K562 (cell line): Measurements from ENCODE around the gene SS18L1. TPM values are rescaled to one million over a fixed set of nuclear protein-coding genes. Genes with fewer than 3 reads are reported as not detected.

Experiments used
- ATAC-seq: fragments of 200-7000 bp; cut with Tn5 transposase; 3 replicates; pipeline ENCODE4 v1.9.1; 2020; ENCODE audit warnings: moderate library complexity
- BruUV-seq: library from RNA; stranded (reverse); fragments of 400-500 nt; replicated peaks from 2 replicates; lab custom pipeline; 2021; lab: Mats Ljungman, UMichigan
- CTCF ChIA-PET: fragments of 300-600 bp; formaldehyde crosslinking; extraction: SDS; loops from one replicate; lab custom pipeline; 2021; ENCODE audit warnings: low intra/inter-chr PET ratio; lab: Yijun Ruan, JAX
- POLR2A ChIA-PET: fragments of 300-600, 350-650 bp; sonication (Branson Sonifier 250); formaldehyde crosslinking; extraction: SDS; loops from one replicate; lab custom pipeline; 2021; ENCODE audit warnings: antibody characterized with exemption, inconsistent platforms; lab: Yijun Ruan, JAX
- DNase-seq, 4 experiments: peaks; one replicate each; pipeline versions ENCODE4 v3.0.0 to v3.0.0-alpha.2; 2011 to 2018; ENCODE audit warnings: low spot score in 3 of 4, mixed read lengths in 3 of 4; ENCODE audit errors: extremely low read depth in 1 of 4
- FAIRE-seq: peaks from 2 replicates; lab custom pipeline; 2011; peaks lifted over from hg19 to GRCh38; lab: Jason Lieb, UNC
- H2AFZ ChIP-seq: 2 replicates; pipeline ENCODE4 v1.6.0; 2011; ENCODE audit warnings: low read depth, low read length, control low read depth, inconsistent platforms
- H3K27ac ChIP-seq: fragments of 200-600 bp; 3 replicates; pipeline ENCODE4 v1.8.0; 2011; ENCODE audit warnings: low read depth, mild to moderate bottlenecking, control low read depth, inconsistent platforms, low read length, moderate library complexity, mixed read lengths; ENCODE audit errors: extremely low read depth
- H3K27me3 ChIP-seq, 2 experiments: fragments of 300-600 bp in 1 of 2; 2 replicates in 1 of 2; 3 replicates in 1 of 2; pipeline versions ENCODE4 v1.6.0 to v1.8.0; 2011; ENCODE audit warnings: inconsistent platforms in 2 of 2, low read length in 2 of 2, mild to moderate bottlenecking in 1 of 2, mixed read lengths in 1 of 2, moderate library complexity in 1 of 2; ENCODE audit not compliant: control insufficient read depth in 2 of 2, insufficient read depth in 2 of 2
- H3K36me3 ChIP-seq: fragments of 300-600 bp; 3 replicates; pipeline ENCODE4 v1.8.0; 2011; ENCODE audit warnings: mild to moderate bottlenecking, low read length, inconsistent platforms; ENCODE audit not compliant: control insufficient read depth, insufficient read depth
- H3K4me1 ChIP-seq, 2 experiments: fragments of 200-600 bp in 1 of 2; replicated peaks in 1 of 2; 2 replicates in 1 of 2; 3 replicates in 1 of 2; pipeline versions ENCODE4 v1.5.1 to v1.8.0; 2011; ENCODE audit warnings: inconsistent platforms in 2 of 2, low read length in 2 of 2, mild to moderate bottlenecking in 1 of 2, mixed read lengths in 1 of 2, moderate library complexity in 1 of 2; ENCODE audit not compliant: control insufficient read depth in 2 of 2, insufficient read depth in 2 of 2
- H3K4me2 ChIP-seq: 2 replicates; pipeline ENCODE4 v1.6.1; 2011; ENCODE audit warnings: low read length, control low read depth, inconsistent platforms, mixed read lengths; ENCODE audit not compliant: insufficient read depth
- H3K4me3 ChIP-seq: fragments of 200-600 bp; sonication (generic), shearing (Covaris generic); 2 replicates; pipeline ENCODE4 v1.5.1; 2016; ENCODE audit warnings: control low read depth, inconsistent platforms
- H3K79me2 ChIP-seq: fragments of 200-600 bp; 3 replicates; pipeline ENCODE4 v1.8.0; 2011; ENCODE audit warnings: low read length, inconsistent platforms; ENCODE audit not compliant: control insufficient read depth, insufficient read depth
- H3K9ac ChIP-seq, 2 experiments: 2 replicates each; pipeline versions ENCODE4 v1.6.0 to v1.6.1; 2011; ENCODE audit warnings: low read depth in 2 of 2, low read length in 2 of 2, control low read depth in 1 of 2, inconsistent platforms in 1 of 2, mild to moderate bottlenecking in 1 of 2, mixed read lengths in 1 of 2; ENCODE audit not compliant: insufficient read depth in 1 of 2
- H3K9me1 ChIP-seq: one replicate; pipeline ENCODE4 v1.6.0; 2011; ENCODE audit warnings: inconsistent platforms, mild to moderate bottlenecking, low read length, moderate library complexity; ENCODE audit not compliant: control insufficient read depth, insufficient read depth
- H3K9me3 ChIP-seq: replicated peaks from 2 replicates; pipeline ENCODE4 v1.5.1; 2011; ENCODE audit warnings: low read depth, low read length, inconsistent platforms; ENCODE audit not compliant: control insufficient read depth, insufficient read depth
- H4K20me1 ChIP-seq: replicated peaks from 2 replicates; pipeline ENCODE4 v1.6.1; 2011; ENCODE audit warnings: low read length, inconsistent platforms, mixed read lengths; ENCODE audit not compliant: control insufficient read depth, insufficient read depth
- GATA2 ChIP-seq: sonication (generic); formaldehyde crosslinking; IDR thresholded peaks from 2 replicates; pipeline ENCODE4 v1.4.0; 2020; ENCODE audit warnings: mild to moderate bottlenecking, missing genetic modification reagents
- HOXB6 ChIP-seq: fragments of 250-450 bp; sonication (Bioruptor Pico); IDR thresholded peaks from 2 replicates; pipeline ENCODE4 v1.5.1; 2022; ENCODE audit warnings: mild to moderate bottlenecking, borderline replicate concordance
- MEF2A ChIP-seq: IDR thresholded peaks from 2 replicates; pipeline ENCODE4 v1.6.1; 2011; ENCODE audit warnings: low read depth, mild to moderate bottlenecking, low read length, moderate library complexity; ENCODE audit not compliant: control insufficient read depth
- WHSC1 ChIP-seq: IDR thresholded peaks from one replicate; pipeline ENCODE4 v1.6.1; 2012; ENCODE audit warnings: low read length, control low read depth, inconsistent platforms
- ZNF583 ChIP-seq: fragments of 250-450 bp; sonication (Bioruptor Pico); IDR thresholded peaks from 2 replicates; pipeline ENCODE4 v1.4.0; 2020
- WGBS: fragments of 100-300 bp; shearing (Covaris generic); methylation state at CpG from one replicate; pipeline ENCODE4 v1.1.6; 2016; ENCODE audit warnings: low coverage, mixed read lengths; ENCODE audit not compliant: insufficient coverage; ENCODE audit errors: missing lambda C conversion rate; 5-methylcytosine and 5-hydroxymethylcytosine counted together
- in situ Hi-C: fragments of 300-500 bp; cut with MboI; formaldehyde crosslinking; loops from 4 replicates; pipeline ENCODE4 v1.15.0; 2018; ENCODE audit warnings: inconsistent platforms, mixed read lengths
- intact Hi-C: fragments of 100-400 bp; cut with micrococcal nuclease; formaldehyde crosslinking; loops from 2 replicates; pipeline ENCODE4 v1.14.2; 2022
- polyA plus RNA-seq, 8 experiments: library from polyadenylated mRNA; depleted of rRNA in 4 of 8; stranded (reverse) in 5 of 8; unstranded in 3 of 8; fragments of >200 nt; fragmentation: Nextera tagmentation in 2 of 8; fragmentation: Illumina TruSeq in 1 of 8; extraction: Ambion mirVana in 2 of 8; extraction: Trizol in 1 of 8; gene quantifications; 2 replicates each; pipeline versions ENCODE4 v1.2.1 to v1.2.3, GENCODE V29; 2011 to 2014; ENCODE audit warnings: inconsistent platforms in 1 of 8, missing spikeins in 1 of 8
- total RNA-seq, 7 experiments: library from RNA; depleted of rRNA in 6 of 7; stranded (reverse); fragments of >200 nt in 6 of 7; fragmentation: Illumina TruSeq in 2 of 7; extraction: Trizol in 2 of 7; gene quantifications; 2 replicates each; pipeline versions ENCODE4 v1.2.1 to v1.2.3, GENCODE V29; 2011 to 2021; ENCODE audit warnings: low replicate concordance in 1 of 7
- TF ChIP-seq, protein P1 (sequence below): sonication (generic); formaldehyde crosslinking; IDR thresholded peaks from 2 replicates; pipeline ENCODE4 v1.8.0; 2022; ENCODE audit warnings: missing genetic modification reagents, mild to moderate bottlenecking, borderline replicate concordance
- TF ChIP-seq, protein P2 (sequence below): sonication (generic); formaldehyde crosslinking; IDR thresholded peaks from 2 replicates; pipeline ENCODE4 v1.8.1; 2023; ENCODE audit warnings: mild to moderate bottlenecking, missing genetic modification reagents
- TF ChIP-seq, protein P3 (sequence below): fragments of 250-450 bp; sonication (Bioruptor Pico); IDR thresholded peaks from 2 replicates; pipeline ENCODE4 v1.8.0; 2022; ENCODE audit warnings: moderate library complexity, mild to moderate bottlenecking, inconsistent platforms

The SS18L1 gene
- total and polyA plus RNA-seq, 9 of the 15 experiments (the other 6 are each of a cell fraction or from before 2014, with no cell fraction given) = 2.7 to 28.3 (median 15.1) TPM

DNA sequence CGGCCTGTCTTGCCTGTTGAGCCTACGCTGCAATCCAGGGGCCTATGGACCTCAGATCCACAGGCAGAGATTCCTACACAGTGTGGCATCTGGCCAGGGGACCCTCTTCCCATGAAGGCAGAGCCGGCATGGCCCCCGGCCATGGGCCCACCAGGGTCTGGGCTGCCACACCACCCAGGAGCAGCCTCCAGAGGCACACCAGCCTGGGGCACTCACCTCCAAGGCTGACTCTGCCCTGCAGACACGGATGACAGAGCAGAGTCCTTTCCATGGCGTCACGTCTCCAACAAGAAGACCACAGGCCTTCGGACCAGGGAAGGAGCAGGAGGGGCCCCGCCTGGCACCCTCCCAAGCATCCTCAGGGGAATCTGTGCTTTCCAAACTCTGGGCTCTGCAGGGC lies 80.0 kb downstream of the SS18L1 start:
- no TSS peak for BruUV-seq
- peaks cover 9% of the 10 kb centered on the region for H4K20me1 ChIP-seq
- ChIA-PET CTCF (no interaction called here), POLR2A (interaction anchor here (0.6 kb wide), 1 partner anchor 21 kb away, joined by 3 read pairs; no protein-coding TSS in a partner anchor)
- FAIRE-seq (no peak), DNase-seq (no peak), ATAC-seq (no peak)
- no peaks in the 10 kb centered on the region for H3K9me1 ChIP-seq
- H3K9ac ChIP-seq = no peak overlapping the region
- WGBS = under 1% methylated on average over 9 of the region's 9 CpGs
- H3K27ac ChIP-seq = no peak overlapping the region
- intact Hi-C loops = no loop called here
- no peaks in the 10 kb centered on the region for H3K79me2 ChIP-seq
- TF ChIP-seq HOXB6 (CRISPR knock-in tag) = no peak
- TF ChIP-seq, protein P1, sequence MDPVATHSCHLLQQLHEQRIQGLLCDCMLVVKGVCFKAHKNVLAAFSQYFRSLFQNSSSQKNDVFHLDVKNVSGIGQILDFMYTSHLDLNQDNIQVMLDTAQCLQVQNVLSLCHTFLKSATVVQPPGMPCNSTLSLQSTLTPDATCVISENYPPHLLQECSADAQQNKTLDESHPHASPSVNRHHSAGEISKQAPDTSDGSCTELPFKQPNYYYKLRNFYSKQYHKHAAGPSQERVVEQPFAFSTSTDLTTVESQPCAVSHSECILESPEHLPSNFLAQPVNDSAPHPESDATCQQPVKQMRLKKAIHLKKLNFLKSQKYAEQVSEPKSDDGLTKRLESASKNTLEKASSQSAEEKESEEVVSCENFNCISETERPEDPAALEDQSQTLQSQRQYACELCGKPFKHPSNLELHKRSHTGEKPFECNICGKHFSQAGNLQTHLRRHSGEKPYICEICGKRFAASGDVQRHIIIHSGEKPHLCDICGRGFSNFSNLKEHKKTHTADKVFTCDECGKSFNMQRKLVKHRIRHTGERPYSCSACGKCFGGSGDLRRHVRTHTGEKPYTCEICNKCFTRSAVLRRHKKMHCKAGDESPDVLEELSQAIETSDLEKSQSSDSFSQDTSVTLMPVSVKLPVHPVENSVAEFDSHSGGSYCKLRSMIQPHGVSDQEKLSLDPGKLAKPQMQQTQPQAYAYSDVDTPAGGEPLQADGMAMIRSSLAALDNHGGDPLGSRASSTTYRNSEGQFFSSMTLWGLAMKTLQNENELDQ = no peak
- TF ChIP-seq, protein P2, sequence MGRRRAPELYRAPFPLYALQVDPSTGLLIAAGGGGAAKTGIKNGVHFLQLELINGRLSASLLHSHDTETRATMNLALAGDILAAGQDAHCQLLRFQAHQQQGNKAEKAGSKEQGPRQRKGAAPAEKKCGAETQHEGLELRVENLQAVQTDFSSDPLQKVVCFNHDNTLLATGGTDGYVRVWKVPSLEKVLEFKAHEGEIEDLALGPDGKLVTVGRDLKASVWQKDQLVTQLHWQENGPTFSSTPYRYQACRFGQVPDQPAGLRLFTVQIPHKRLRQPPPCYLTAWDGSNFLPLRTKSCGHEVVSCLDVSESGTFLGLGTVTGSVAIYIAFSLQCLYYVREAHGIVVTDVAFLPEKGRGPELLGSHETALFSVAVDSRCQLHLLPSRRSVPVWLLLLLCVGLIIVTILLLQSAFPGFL (CRISPR knock-in tag) = no peak
- TF ChIP-seq WHSC1 = no peak
- TF ChIP-seq GATA2 = no peak
- TF ChIP-seq ZNF583 (CRISPR knock-in tag) = no peak
- TF ChIP-seq, protein P3, sequence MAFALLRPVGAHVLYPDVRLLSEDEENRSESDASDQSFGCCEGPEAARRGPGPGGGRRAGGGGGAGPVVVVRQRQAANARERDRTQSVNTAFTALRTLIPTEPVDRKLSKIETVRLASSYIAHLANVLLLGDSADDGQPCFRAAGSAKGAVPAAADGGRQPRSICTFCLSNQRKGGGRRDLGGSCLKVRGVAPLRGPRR (CRISPR knock-in tag) = no peak
- no peak for TF ChIP-seq MEF2A
- H3K4me3 ChIP-seq = no peak overlapping the region
- peaks cover 0 to 62% of the 10 kb centered on the region in 2 experiments; a peak in 2 of 5 replicates for H3K4me1 ChIP-seq
- no peak overlapping the region for H3K4me2 ChIP-seq
- H3K9me3 ChIP-seq = no peaks in the 10 kb centered on the region
- H3K36me3 ChIP-seq = no peaks in the 10 kb centered on the region
- H2AFZ ChIP-seq = no peak overlapping the region
- peaks cover 26 to 77% of the 10 kb centered on the region in 2 experiments; a peak in 4 of 5 replicates for H3K27me3 ChIP-seq
- in situ Hi-C loops = no loop called here
